ENCODE results near the gene ZNF275.
"Not testable (repeated sequence)": the region's sequence is repeated elsewhere in the genome, so short reads cannot be mapped to it uniquely, and the experiment has no call there.

ZNF275 gene

GRCh38 chrX:153319295-153320046 lies 14.5 kb upstream of the ZNF275 start:
- DNase-seq (ENCODE audit: low read depth in 2 of 2), result no peak

- not testable (repeated sequence) for DNase-seq (ENCODE audit: low read depth in 2 of 2)
These were observed 13.9 kb upstream of the ZNF275 start for GRCh38 chrX:153320047-153320443.

- DNase-seq (ENCODE audit: low read depth in 2 of 2), result no peak
These were observed 13.3 kb upstream of the ZNF275 start for GRCh38 chrX:153320555-153321184.

- DNase-seq (ENCODE audit: low read depth in 2 of 2), result no peak
These were observed 12.4 kb upstream of the ZNF275 start, which contains the start of gene PNMA6F for GRCh38 chrX:153321381-153322124. Gene PNMA6F (minus strand): TSS chrX:153321767. CDS start chrX:153320674, 1,093 bp downstream.

GRCh38 chrX:153327561-153327960 lies 6.4 kb upstream of the ZNF275 start:
- DNase-seq (ENCODE audit: low read depth in 2 of 2), result no peak

- no peak for DNase-seq (ENCODE audit: low read depth in 2 of 2)
These were observed 687 bp upstream of the ZNF275 start for GRCh38 chrX:153333266-153333665.

GRCh38 chrX:153334654-153335295 lies 822 bp downstream of the ZNF275 start:
- no peak for DNase-seq (ENCODE audit: low read depth in 2 of 2)

GRCh38 chrX:153336121-153336894 lies 2.4 kb downstream of the ZNF275 start:
- no peak for DNase-seq (ENCODE audit: low read depth in 2 of 2)

GRCh38 chrX:153336988-153337387 lies 3.0 kb downstream of the ZNF275 start:
- DNase-seq (ENCODE audit: low read depth in 2 of 2), result no peak

GRCh38 chrX:153338836-153339235 lies 4.9 kb downstream of the ZNF275 start:
- no peak for DNase-seq (ENCODE audit: low read depth in 2 of 2)

- DNase-seq (ENCODE audit: low read depth in 2 of 2), result no peak
These were observed 5.7 kb downstream of the ZNF275 start for GRCh38 chrX:153339662-153340061.

- DNase-seq (ENCODE audit: low read depth in 2 of 2), result no peak
These were observed 6.2 kb downstream of the ZNF275 start for GRCh38 chrX:153340111-153340510.

GRCh38 chrX:153342762-153343558 lies 9.0 kb downstream of the ZNF275 start:
- no peak for DNase-seq (ENCODE audit: low read depth in 2 of 2)

- no peak for DNase-seq (ENCODE audit: low read depth in 2 of 2)
These were observed 9.7 kb downstream of the ZNF275 start for GRCh38 chrX:153343674-153344073.

- DNase-seq (ENCODE audit: low read depth in 2 of 2), result no peak
These were observed 13.6 kb downstream of the ZNF275 start for GRCh38 chrX:153347530-153347929.

- DNase-seq (ENCODE audit: low read depth in 2 of 2), result no peak
These were observed 14.5 kb downstream of the ZNF275 start for GRCh38 chrX:153348421-153348820.

- no peak for DNase-seq (ENCODE audit: low read depth in 2 of 2)
These were observed 16.0 kb downstream of the ZNF275 start for GRCh38 chrX:153349952-153350351.

- no peak for DNase-seq (ENCODE audit: low read depth in 2 of 2)
These were observed 18.0 kb downstream of the ZNF275 start for GRCh38 chrX:153351981-153352380.

GRCh38 chrX:153352858-153353257 lies 18.9 kb downstream of the ZNF275 start:
- no peak for DNase-seq (ENCODE audit: low read depth in 2 of 2)

- DNase-seq (ENCODE audit: low read depth in 2 of 2), result no peak
These were observed 19.5 kb downstream of the ZNF275 start for GRCh38 chrX:153353416-153353815.

- DNase-seq (ENCODE audit: low read depth in 2 of 2), result no peak
These were observed 23.9 kb downstream of the ZNF275 start for GRCh38 chrX:153357877-153358276.
